H1 (cell line): Measurements from ENCODE around the gene EHHADH. TPM values are rescaled to one million over a fixed set of nuclear protein-coding genes. Genes with fewer than 3 reads are reported as not detected.

ENCODE experiments used
- CHD7 ChIP-seq: fragments of 300-600 bp; sonication (generic); IDR thresholded peaks from 2 replicates; pipeline ENCODE4 v1.7.1; 2012; ENCODE audit warnings: low read length, moderate library complexity, mild to moderate bottlenecking, inconsistent platforms; ENCODE audit not compliant: insufficient replicate concordance
- CREB1 ChIP-seq: IDR thresholded peaks from 2 replicates; pipeline ENCODE4 v1.6.1; 2012; ENCODE audit warnings: inconsistent platforms
- GTF2F1 ChIP-seq: IDR thresholded peaks from 2 replicates; pipeline ENCODE4 v1.6.1; 2012; ENCODE audit warnings: low read depth, low read length, improper control_type of control experiment, borderline replicate concordance
- KDM1A ChIP-seq: fragments of 200-600, 300-600 bp; sonication (generic); IDR thresholded peaks from 2 replicates; pipeline ENCODE4 v1.7.1; 2016; ENCODE audit warnings: mild to moderate bottlenecking, low read length, borderline replicate concordance
- RAD21 ChIP-seq, 2 experiments: IDR thresholded peaks in 1 of 2; conservative IDR thresholded peaks in 1 of 2; 2 replicates each; pipeline ENCODE4 v1.6.1; 2011; ENCODE audit warnings: low read depth in 2 of 2, low read length in 2 of 2, improper control_type of control experiment in 1 of 2, inconsistent platforms in 1 of 2, mild to moderate bottlenecking in 1 of 2, moderate library complexity in 1 of 2
- polyA plus RNA-seq, 7 experiments: library from polyadenylated mRNA; depleted of rRNA in 3 of 7; stranded (reverse) in 5 of 7; unstranded in 2 of 7; fragments of >200 nt in 5 of 7; fragments of 200-250 nt in 2 of 7; gene quantifications; 1 replicate in 5 of 7; 2 replicates in 1 of 7; 4 replicates in 1 of 7; pipeline versions ENCODE4 v1.2.1 to v1.2.3, GENCODE V29; 2011 to 2013; ENCODE audit warnings: missing spikeins in 2 of 7, mixed read lengths in 2 of 7
- total RNA-seq: library from RNA; stranded (reverse); fragmentation: NEBNext Ultra II Directional; extraction: Animal tissue kit (Norgen Biotek cat#: 25700); gene quantifications from 2 replicates; pipeline ENCODE4 v1.2.1, GENCODE V29; 2021

Gene EHHADH
- total and polyA plus RNA-seq, 2 of the 8 experiments (the other 6 are each of a cell fraction or from before 2014, with no cell fraction given): 1.4 to 3.5 TPM

GRCh38 chr3:185297867-185298266 is 44.0 kb upstream of the EHHADH start (continued):
- TF ChIP-seq CHD7: no peak
- TF ChIP-seq CREB1: no peak
- TF ChIP-seq RAD21 (IDR thresholded peaks at IDR 0.05 in 1 of 2, conservative IDR thresholded peaks at IDR 0.05 in 1 of 2; ENCODE audit: low read depth in 2 of 2, low read length in 2 of 2): no peak
- no peak for TF ChIP-seq KDM1A
- no peak for TF ChIP-seq GTF2F1
